Stimulated activated CD8-positive, alpha-beta memory T cell treated with anti-CD3 and anti-CD28 coated beads, Interleukin-15, amount 100 ng/mL, for 1 hour (primary cell): ENCODE measurements around the gene SOCS6.

Experiments
- DNase-seq: peaks from one replicate; pipeline ENCODE4 v3.0.0-alpha.2; 2020; ENCODE audit warnings: low read depth

SOCS6 gene

DNA sequence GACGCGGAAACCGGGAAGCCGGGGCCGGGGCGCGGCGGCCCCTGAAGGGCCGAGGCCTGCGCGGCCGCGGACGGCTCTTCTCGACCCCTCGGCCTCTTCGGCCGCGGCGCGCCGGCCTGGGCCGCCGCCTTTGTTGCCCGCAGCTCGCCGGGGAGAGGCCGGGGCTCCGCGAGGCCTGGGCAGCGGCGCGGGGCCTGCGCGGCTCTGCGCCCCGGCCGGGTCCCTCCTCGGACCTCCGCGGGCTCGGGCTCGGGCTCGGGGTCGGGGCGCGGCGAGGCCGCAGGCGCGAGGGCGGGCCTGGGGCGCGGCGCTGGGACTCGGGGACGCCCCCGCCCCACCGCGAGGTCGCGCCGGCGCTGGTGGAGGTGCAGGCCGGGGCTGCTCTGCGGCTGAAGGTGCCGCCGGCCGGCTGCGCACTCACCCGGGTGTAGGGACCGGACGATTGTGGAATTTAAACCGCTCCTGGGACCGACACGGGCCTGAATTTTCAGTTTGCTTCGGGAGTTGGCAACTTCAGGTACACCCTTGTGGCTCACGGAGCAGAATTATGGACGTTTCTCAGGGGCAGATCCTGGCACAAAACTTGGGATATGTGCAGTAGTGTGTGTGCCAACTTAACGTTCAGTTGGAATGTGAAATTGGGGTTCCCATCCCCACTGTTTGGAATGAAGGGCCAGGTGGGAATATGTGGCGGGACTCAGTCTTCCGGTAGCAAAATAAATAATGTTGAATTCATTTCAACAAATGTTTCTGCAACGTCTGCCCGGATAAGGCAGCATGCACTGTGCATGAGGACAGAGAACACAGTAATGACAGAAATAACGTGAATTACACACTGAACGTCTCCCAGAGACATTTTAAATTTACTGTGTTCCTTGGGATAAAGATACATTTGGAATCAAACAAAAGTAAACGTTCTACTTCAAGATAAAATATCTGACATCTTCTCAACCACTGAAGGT lies 787 bp downstream of the SOCS6 start:
- no peak for DNase-seq

DNA sequence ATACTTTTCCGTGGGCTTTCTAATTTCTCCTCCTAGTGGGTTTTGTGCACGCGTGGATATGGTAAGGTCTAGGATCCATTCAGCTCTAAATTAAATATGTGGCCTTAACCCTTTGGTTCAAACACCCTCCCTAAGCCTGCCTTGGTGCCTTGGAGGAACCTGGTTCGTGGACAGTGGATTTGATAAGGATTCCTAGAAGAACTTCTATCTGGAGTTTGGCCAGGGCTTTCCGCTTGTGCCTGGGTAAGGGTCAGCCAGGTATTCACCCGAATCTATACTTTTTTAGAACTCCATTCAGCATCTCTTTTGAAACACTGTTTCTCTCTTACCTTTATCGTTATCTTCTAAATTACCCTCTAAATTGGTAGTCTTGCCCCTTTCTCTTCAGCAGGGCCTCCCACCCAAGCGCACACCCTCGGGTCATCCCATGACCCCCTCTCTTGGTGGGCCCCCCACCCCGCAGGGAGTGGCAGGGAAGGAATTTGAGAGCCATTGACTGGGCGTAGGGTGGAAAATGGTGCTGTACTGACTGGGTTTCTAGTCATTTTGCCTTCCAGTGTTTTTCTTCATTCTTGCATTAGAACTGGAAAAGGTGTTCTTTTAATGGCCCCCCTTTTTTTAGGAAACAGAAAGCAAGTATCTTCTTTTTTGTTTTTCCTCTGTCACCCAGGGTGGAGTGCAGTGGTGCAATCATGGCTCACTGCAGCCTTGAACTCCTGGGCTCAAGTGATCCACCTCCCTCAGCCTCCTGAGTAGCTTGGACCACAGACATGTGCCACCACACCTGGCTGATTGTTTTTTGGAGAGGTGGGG lies 1.8 kb downstream of the SOCS6 start:
- DNase-seq: no peak

DNA sequence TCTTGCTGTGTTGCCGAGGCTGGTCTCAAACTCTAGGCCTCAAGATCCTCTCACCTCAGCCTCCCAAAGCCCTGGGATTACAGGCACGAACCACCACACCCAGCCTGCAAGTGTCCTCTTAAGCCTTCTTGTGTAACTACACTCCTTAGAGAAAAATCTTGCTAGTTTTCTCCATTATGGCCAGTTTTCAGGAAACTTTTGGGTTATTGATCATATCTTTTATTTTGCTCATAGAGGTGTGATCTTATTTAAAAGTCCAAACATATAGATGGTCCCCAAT lies 2.4 kb downstream of the SOCS6 start:
- no peak for DNase-seq

DNA sequence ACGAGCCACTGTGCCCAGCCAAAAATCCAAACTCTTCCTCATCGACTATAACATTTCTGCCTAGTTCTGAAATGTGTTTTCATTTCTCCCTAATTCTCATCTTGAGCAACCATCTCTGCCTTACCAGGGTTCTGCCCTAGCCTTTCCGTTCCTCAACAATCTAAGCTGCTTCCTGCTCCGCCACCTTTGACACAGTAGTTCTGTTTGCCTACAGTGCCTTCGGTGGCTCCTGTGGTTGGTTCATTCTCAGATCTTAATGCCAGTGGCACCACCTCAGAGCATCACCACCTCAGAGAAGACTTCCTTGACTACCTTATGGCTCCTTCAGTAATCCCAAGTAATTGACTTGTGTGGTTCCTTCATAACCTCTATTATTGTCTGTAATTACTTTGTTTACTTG lies 3.8 kb downstream of the SOCS6 start:
- DNase-seq: no peak

DNA sequence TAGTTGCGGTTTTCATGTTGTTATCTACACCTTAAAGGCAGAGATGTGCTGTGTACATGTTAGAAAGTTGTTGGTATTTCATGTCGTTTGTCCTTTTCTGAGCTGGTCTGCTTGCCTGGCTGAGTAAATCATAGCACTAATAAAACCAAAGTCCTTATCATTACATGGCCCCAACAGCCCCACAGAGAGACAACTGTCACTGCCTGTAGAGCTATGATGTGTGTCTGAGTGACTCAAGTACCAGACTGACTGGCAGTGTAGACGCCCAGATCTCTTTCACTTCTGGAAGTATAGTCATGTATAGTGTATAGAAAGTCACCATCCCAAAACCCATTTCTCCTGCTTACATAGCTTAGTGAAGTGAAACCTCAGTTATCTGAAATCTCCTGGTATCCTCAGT lies 4.3 kb downstream of the SOCS6 start:
- no peak for DNase-seq

DNA sequence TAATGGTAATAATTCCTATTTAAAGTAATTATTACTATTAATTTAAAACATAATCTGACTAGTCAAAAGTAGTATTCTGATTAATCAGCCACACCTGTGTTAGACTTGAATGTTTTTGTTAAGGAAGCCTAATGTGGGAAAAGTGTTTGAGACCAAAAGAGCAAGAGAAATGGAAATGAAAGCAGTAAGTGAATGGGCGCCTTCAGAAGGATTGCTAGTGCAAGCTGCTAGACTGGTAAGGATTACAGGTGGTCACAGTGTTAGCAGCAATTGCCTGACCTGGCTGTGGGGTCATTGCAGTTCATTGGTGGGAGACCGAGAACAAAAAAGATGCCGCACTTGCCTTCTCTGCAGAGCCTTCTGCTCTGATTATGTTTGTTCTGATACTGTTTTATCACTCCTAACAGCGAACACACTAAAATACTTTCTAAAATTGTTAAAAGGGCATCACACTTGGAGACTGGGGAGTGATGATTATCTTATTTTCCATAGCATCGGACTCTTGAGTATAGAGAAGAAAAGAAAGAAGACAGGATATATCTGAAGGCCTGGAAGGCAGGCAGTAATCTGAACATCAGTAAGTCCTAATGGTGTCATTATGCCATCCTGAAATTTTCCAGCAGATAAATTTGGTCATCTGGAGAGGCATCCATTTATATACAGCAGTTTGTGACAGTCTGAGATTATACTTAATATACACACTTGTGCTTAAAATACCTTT lies 5.8 kb downstream of the SOCS6 start:
- DNase-seq: no peak

DNA sequence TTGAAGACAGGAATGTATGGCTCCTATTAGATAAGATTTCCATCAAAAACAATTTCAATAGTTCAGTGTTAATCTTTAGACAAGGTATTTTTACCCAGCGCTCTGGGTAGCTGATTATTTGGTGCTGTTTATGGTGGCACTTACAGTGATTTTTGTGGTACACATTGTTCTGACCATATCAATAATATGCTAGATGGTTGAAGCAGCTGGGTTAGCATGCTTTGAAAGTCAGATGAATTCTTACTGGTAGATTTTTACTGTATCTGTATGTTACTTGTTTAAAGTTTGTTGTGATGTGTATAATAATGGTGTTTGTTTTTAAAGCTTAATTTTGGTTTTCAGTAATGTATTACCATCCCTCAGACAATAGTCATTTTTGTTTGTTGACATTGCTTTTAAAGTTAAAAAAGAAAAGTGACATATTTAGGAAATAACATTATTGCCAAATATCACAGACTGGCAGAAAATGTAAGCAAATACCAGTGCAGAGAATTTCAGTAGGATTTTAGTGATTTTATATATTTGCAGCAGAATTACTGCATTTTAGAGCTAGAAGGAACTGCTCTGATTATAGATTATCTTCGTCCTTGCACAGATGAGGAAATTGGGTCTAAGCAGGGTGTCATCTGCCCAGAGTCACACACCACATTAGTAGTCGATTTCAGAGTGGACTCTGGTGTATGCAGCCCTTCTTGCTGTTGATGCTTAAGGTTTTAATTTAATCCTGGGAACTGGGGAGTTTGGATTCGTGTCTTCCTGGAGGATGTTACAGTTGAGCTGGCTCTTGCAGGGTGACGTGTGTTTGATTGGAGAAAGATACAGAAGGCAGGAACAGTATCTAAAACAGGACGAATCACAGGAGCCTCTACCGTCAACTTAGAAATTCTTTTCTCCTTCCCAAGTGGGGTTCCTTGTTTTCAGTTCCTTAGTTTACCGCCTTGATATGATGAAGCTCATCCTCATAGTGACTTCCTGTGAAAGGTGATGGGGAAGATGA lies 6.6 kb downstream of the SOCS6 start:
- no peak for DNase-seq

DNA sequence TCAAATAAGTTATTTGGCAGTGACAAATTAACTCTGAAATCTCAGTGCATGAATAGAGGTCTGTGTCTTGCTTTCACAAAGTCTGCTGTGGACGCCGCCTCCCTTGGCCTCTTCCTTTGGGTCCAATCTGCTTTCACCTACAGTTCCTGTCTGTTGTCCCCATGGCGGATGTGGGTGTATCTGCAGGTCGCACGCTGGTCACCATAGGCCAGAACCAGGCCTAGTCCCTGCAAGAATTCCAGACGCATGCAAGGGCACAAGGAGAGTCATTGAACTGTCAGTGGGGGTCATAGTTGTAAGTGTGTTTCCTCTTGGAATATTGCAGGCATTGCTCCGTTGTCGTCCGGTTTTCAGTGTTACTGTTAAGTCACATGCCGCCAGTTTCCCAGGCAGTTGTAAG lies 7.4 kb downstream of the SOCS6 start:
- DNase-seq: no peak

DNA sequence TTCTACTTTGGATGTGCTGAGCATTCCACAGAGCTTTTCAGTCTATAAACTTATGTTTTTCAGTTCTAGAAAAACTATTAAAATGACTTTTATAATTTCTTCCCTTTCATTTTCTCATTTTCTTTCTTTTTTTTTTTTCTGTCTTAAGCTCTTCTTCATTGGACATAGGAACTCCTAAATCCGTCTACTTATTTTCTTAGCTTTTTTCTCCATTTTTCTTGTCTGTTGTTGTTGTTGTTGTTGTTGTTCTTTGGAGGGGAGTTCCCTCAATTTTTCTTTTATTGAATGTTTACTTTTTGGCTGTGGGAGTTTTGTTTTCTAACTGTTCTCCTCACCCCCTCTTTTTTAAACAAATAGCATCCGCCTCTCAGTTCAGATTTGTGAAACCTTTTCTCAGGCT lies 7.9 kb downstream of the SOCS6 start:
- no peak for DNase-seq

DNA sequence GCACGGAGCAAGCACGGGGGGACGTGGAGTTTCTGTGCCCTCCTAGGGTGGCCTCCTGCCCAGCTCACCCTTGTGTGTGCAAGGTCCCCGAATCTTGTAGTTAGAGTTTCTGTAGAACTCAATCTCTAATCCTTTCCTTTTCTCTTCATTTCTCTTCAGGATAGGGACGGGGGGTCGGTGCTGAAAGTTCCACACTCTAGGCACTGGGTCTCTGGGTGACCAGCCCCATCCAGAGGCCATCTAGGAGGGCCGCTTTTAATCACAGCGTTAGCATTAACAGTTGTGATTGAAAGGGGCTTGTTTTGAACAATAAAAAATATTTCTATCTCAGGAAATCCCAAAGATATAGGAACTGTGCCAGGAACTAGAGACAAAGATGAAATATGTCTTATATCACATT lies 10.5 kb downstream of the SOCS6 start:
- DNase-seq: no peak

DNA sequence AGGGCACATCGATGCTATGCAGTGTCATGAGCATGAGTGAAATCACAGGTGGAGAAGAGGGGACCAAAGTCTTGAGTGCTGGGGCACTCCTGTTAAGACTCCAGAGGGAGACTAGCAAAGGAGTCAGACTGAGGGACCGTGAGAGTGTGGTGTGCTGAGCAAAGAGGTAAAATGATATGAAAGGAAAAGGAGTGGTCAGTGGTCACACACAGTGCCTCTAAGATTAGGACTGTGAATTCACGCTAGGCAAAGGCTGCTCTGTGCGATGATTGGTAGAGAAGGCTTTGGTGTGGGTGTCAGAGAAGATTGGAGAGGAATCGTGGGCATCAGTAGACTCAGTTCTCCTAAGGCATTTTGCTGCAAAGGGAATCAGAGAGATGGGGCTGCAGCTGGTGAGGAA lies 12.8 kb downstream of the SOCS6 start:
- no peak for DNase-seq

DNA sequence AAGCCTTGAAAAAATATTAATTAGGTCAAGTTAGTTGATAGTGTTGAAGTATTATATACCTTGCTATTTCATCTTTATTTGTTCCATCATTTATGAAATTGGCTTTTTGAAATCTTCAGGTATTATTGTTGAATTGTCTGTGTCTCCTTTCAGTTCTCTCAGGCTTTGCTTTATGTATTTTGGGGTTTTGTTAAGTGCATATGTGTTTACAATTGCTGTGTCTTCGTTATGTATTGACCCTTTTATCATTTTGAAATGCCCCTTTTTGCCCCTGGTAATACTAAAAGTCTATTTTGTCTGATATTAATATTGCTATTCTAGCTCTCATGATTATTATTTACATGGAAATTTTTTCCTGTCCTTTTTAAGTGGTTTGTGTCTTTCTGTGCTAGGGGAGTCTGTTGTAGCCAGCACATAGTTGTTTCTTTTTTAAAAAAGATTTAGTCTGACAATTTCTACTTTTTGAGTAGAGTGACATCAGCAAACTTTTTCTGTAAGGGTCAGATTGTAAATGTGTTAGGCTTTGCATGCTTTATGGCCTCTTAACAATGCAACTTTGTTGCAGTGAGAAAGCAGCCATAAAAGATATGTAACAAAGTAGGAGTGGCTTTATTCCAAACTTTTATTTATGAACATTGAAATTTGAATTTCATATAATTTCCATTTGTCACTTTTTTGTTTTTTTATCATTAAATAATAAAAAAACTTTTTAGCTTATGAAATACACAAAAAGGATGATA lies 19.9 kb downstream of the SOCS6 start:
- DNase-seq: no peak

DNA sequence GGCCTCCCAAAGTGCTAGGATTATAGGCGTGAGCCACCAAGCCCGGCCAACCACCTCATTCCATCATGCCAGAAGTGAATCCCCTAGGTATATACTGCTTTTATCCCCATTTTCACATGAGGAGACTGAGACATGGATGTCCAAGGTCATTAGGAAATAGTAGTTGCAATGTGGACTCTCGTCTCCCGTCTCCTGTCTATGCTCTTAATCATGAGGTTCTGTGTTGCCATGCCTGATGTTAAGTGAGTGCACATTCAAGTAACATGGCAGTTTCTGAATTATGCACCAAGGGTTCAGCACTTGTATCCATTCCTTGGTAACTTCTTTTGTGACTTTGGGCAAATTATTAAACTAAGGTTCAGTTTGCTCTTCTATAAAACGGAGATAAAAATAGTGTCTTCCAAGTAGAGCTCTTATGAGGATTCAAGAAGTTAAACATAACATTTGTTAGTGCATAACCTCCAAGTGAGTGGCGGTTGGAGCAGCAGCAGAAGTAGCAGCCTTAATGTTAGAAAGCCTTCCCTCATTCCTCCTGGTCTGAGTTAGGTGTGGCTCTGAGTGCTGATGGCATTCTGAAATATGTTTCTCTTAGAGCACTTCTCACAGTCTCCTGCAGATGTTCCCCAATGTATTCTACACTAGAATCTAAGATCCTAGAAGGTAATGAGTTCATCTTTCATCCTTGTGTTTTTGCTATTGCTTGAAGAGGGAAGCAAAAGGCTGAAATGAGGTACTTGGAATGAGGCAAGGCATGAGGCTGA lies 21.9 kb downstream of the SOCS6 start:
- no peak for DNase-seq

DNA sequence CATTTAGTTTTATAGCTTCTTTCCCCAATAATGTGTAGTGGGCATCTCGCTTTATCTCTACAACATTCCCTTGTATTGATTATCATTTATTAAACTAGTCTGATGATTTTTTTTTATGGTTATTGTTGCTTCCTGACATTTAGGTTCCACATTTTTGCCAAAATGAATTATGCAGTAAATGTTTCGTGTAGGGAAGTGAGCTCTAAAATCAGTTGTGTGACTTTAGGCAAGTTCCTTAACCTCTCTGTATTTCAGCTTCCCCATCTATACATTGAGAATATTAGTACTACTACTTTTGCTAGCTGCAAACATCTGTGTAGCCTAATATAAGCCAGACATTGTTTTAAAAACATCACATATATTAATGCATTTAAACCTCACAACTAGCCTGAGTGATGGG lies 22.9 kb downstream of the SOCS6 start:
- no peak for DNase-seq

DNA sequence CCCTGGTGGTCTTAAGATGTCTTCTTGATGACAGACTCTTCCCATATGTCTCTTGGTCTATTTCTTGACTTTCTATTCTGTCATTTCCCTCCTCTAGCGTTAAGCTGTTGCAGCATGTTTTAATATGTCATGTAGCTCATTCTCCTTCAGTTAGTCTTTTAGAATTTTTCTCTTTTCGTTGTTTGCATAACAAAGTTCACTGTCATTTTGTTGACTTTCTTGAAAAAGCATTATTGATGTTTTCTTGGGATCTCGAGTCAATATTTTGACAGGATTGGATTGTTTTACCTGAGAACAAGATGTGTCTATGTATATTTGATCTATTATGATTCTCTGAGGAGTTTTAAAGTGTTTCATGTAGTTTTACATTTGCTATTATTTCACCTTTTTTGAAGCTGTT lies 24.8 kb downstream of the SOCS6 start:
- no peak for DNase-seq

DNA sequence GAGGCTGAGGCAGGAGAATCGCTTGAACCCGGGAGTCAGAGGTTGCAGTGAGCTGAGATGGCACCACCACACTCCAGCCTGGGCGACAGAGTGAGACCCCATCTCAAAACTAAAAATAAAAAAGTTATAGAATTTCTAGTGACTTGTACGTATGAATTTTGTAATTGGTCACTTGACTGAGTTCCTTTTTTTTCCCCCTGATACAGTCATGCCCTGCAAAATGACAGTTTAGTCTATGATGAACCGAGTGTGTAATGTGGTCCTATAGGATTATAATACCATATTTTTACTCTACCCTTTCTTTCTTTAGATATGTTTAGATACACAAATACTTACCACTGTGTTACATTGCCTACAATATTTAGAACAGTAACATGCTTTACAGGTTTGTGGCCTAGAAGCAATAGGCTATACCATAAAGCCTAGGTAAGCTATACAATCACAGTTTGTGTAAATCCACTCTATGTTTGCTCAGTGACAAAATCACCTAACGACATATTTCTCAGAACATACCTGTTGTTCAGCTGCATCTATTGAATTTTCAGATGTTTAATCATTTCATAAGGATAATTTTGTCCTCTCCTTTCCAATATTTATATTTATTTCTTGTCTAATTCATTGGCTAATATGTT lies 25.4 kb downstream of the SOCS6 start:
- no peak for DNase-seq

DNA sequence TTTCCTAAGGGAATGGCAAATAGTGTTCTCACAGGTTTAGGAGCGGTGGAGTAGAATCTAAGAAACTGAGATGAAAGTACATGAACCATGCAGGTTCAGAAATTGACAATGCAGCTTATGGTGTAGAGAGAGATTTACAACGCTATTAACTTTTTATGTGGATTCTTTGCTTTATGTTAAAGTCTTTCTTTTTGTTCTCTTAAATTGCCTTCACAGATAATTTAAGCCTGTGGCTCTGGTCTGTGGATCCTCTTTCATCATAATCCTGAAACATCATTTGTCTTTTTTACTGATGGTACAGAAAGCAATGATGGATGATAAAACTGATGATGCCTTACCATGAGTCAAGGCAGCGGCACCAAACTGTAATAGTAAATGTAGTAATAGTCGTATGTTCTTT lies 30.3 kb downstream of the SOCS6 start:
- DNase-seq: no peak

DNA sequence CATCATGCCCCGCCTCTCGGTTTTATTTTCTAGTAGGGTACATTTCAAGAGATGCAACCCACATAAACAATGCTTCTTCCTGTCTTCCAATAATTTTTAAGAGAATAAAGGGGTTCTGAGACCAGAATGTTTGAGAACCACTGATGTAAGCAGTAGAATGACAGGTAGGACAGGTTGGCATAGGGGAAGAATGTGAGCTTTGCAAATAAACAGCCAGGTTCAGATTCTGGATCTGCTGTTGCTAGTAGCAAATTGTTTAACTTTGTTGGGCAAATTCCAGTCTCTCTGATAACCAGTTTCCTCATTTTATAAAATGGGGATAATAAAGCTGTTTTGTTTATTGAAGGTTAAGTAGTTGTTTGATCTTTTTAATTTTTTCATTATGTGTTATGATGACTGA lies 32.8 kb downstream of the SOCS6 start:
- no peak for DNase-seq

DNA sequence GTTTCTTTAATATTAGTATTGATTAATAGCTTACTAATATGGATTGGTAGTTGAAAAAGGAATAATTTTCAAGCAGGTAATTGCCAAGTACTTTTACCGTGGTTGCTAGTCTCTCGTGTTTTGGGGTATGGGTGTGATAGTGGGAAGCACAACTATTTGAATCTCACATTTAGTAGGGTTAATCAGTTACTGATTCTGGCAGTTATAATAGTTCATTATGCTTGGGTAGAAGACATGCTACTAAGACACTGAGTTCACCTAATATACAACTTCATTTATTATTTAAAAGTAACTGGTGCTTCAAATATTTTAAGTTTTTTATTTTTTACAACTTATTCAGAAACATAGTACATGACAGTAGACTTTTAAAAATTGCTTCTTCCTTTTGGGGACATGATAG lies 33.5 kb downstream of the SOCS6 start:
- DNase-seq: no peak

DNA sequence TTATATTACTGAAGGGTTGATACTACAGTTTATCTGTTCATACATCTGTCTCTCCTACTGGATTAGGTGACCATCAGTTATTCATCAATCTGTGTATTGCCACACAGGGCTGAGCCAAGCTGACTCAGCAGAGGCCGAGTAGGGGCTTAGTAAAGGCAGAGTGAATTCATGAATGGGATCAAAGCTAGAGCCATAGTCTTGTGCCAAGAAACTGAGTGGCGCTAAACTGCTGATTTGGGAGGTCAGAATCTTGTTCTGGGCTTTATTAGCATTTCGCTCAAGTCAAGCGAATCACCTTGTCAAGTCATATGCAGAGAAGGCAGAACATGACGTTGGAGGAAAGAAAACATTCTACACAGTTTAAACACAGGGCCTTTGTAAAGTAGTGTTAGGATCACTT lies 34.1 kb downstream of the SOCS6 start:
- no peak for DNase-seq
